H9 (cell line): Measurements from ENCODE around the gene PNPLA2. TPM values are rescaled to one million over a fixed set of nuclear protein-coding genes. Genes with fewer than 3 reads are reported as not detected.
A peak's percentile ranks its signal among the peaks of the same experiment; 100 is the strongest.

Experiments used
- DNase-seq: peaks from one replicate; pipeline ENCODE4 v3.0.0-alpha.2; 2017
- H2AFZ ChIP-seq: one replicate; pipeline ENCODE4 v1.6.1; 2013; ENCODE audit warnings: mild to moderate bottlenecking, low read length, control low read depth, moderate library complexity
- H2AK5ac ChIP-seq: 2 replicates; pipeline ENCODE4 v1.6.1; 2013; ENCODE audit warnings: low read length, control low read depth, mixed read lengths; ENCODE audit not compliant: insufficient read length
- H2BK120ac ChIP-seq: one replicate; pipeline ENCODE4 v1.6.1; 2013; ENCODE audit warnings: low read depth, mild to moderate bottlenecking, low read length, control low read depth, inconsistent platforms; ENCODE audit not compliant: poor library complexity, severe bottlenecking
- H2BK12ac ChIP-seq: 2 replicates; pipeline ENCODE4 v1.6.1; 2013; ENCODE audit warnings: low read length, control low read depth, mixed read lengths, low read depth; ENCODE audit not compliant: insufficient read length
- H2BK15ac ChIP-seq: 2 replicates; pipeline ENCODE4 v1.6.1; 2013; ENCODE audit warnings: low read depth, low read length, control low read depth
- H2BK20ac ChIP-seq: one replicate; pipeline ENCODE4 v1.6.1; 2013; ENCODE audit warnings: low read depth, mild to moderate bottlenecking, low read length, control low read depth, inconsistent platforms; ENCODE audit not compliant: poor library complexity, severe bottlenecking
- H2BK5ac ChIP-seq: 2 replicates; pipeline ENCODE4 v1.6.1; 2013; ENCODE audit warnings: low read length, control low read depth, mixed read lengths; ENCODE audit not compliant: insufficient read length
- H3K14ac ChIP-seq: 2 replicates; pipeline ENCODE4 v1.6.1; 2013; ENCODE audit warnings: low read length, control low read depth; ENCODE audit not compliant: insufficient read depth
- H3K18ac ChIP-seq: 2 replicates; pipeline ENCODE4 v1.6.1; 2013; ENCODE audit warnings: low read depth, mild to moderate bottlenecking, mixed read lengths, low read length, control low read depth; ENCODE audit not compliant: insufficient read length
- H3K23ac ChIP-seq: 2 replicates; pipeline ENCODE4 v1.6.1; 2013; ENCODE audit warnings: low read length, control low read depth, mixed read lengths, low read depth; ENCODE audit not compliant: insufficient read length
- H3K23me2 ChIP-seq: 2 replicates; pipeline ENCODE4 v1.6.1; 2013; ENCODE audit warnings: low read depth, mild to moderate bottlenecking, mixed read lengths, low read length, control low read depth; ENCODE audit not compliant: insufficient read length, poor library complexity, severe bottlenecking
- H3K27ac ChIP-seq: 2 replicates; pipeline ENCODE4 v1.5.1; 2013; ENCODE audit warnings: low read length, control low read depth, mixed read lengths, low read depth; ENCODE audit not compliant: insufficient read length
- H3K27me3 ChIP-seq: 2 replicates; pipeline ENCODE4 v1.6.1; 2013; ENCODE audit warnings: low read length, control low read depth, inconsistent platforms; ENCODE audit not compliant: insufficient read depth
- H3K4ac ChIP-seq: 2 replicates; pipeline ENCODE4 v1.6.1; 2013; ENCODE audit warnings: low read depth, mild to moderate bottlenecking, control low read depth, inconsistent platforms, low read length, moderate library complexity
- H3K4me1 ChIP-seq: 2 replicates; pipeline ENCODE4 v1.6.1; 2013; ENCODE audit warnings: low read length, control low read depth, inconsistent platforms; ENCODE audit not compliant: insufficient read depth
- H3K4me2 ChIP-seq: 2 replicates; pipeline ENCODE4 v1.6.1; 2013; ENCODE audit warnings: low read length, control low read depth, mixed read lengths; ENCODE audit not compliant: insufficient read length, insufficient read depth
- H3K56ac ChIP-seq: 2 replicates; pipeline ENCODE4 v1.6.1; 2013; ENCODE audit warnings: low read depth, mild to moderate bottlenecking, mixed read lengths, low read length, control low read depth; ENCODE audit not compliant: insufficient read length
- H3K79me1 ChIP-seq: 2 replicates; pipeline ENCODE4 v1.6.1; 2013; ENCODE audit warnings: low read depth, mild to moderate bottlenecking, moderate library complexity, low read length, control low read depth, inconsistent platforms; ENCODE audit not compliant: insufficient read depth, poor library complexity, severe bottlenecking
- H3K79me2 ChIP-seq: 2 replicates; pipeline ENCODE4 v1.6.1; 2013; ENCODE audit warnings: low read length, control low read depth, inconsistent platforms; ENCODE audit not compliant: insufficient read depth
- H3K9ac ChIP-seq: 2 replicates; pipeline ENCODE4 v1.6.1; 2013; ENCODE audit warnings: low read length, control low read depth, mixed read lengths; ENCODE audit not compliant: insufficient read length; ENCODE audit errors: extremely low read depth
- H3K9me3 ChIP-seq: one replicate; pipeline ENCODE4 v1.6.1; 2013; ENCODE audit warnings: low read depth, low read length, inconsistent platforms; ENCODE audit not compliant: control insufficient read depth
- H3T11ph ChIP-seq: one replicate; pipeline ENCODE4 v1.6.1; 2013; ENCODE audit warnings: mild to moderate bottlenecking, low read length, control low read depth, inconsistent platforms
- H4K20me1 ChIP-seq: one replicate; pipeline ENCODE4 v1.6.1; 2013; ENCODE audit not compliant: control insufficient read depth, insufficient read length, insufficient read depth
- H4K5ac ChIP-seq: 2 replicates; pipeline ENCODE4 v1.6.1; 2013; ENCODE audit warnings: low read depth, mild to moderate bottlenecking, mixed read lengths, low read length, control low read depth; ENCODE audit not compliant: insufficient read length
- H4K8ac ChIP-seq: replicated peaks from 2 replicates; pipeline ENCODE4 v1.6.1; 2013; ENCODE audit warnings: low read length, control low read depth, mixed read lengths, low read depth; ENCODE audit not compliant: insufficient read length
- H4K91ac ChIP-seq: 2 replicates; pipeline ENCODE4 v1.6.1; 2013; ENCODE audit warnings: low read depth, mild to moderate bottlenecking, moderate library complexity, mixed read lengths, low read length, control low read depth; ENCODE audit not compliant: insufficient read length
- H3K27ac Mint-ChIP-seq, 3 experiments: 2 replicates in 2 of 3; 3 replicates in 1 of 3; pipeline ENCODE4 v1.8.0; 2020 to 2021; ENCODE audit warnings: mixed read lengths in 3 of 3, mild to moderate bottlenecking in 1 of 3, moderate library complexity in 1 of 3
- H3K27me3 Mint-ChIP-seq: 2 replicates; pipeline ENCODE4 v1.8.0; 2021; ENCODE audit warnings: low read depth, mild to moderate bottlenecking, moderate library complexity, mixed read lengths
- H3K36me3 Mint-ChIP-seq, 3 experiments: 2 replicates in 2 of 3; 3 replicates in 1 of 3; pipeline ENCODE4 v1.8.0; 2020 to 2021; ENCODE audit warnings: low read depth in 3 of 3, mixed read lengths in 3 of 3; ENCODE audit not compliant: insufficient read depth in 1 of 3
- H3K4me1 Mint-ChIP-seq, 2 experiments: 2 replicates each; pipeline ENCODE4 v1.8.0; 2020; ENCODE audit warnings: mixed read lengths in 2 of 2
- H3K4me3 Mint-ChIP-seq, 2 experiments: 2 replicates in 1 of 2; 3 replicates in 1 of 2; pipeline ENCODE4 v1.8.0; 2020 to 2021; ENCODE audit warnings: mild to moderate bottlenecking in 2 of 2, mixed read lengths in 2 of 2, moderate library complexity in 1 of 2
- H3K9me3 Mint-ChIP-seq, 2 experiments: 2 replicates in 1 of 2; 3 replicates in 1 of 2; pipeline ENCODE4 v1.8.0; 2020; ENCODE audit warnings: mild to moderate bottlenecking in 2 of 2, mixed read lengths in 2 of 2, moderate library complexity in 1 of 2
- WGBS: extraction: QIAGEN DNeasy Blood & Tissue Kit; methylation state at CpG from one replicate; pipeline ENCODE4 v1.1.7; 2013; ENCODE audit warnings: missing lambda C conversion rate, low lambda C conversion rate, mixed read lengths; ENCODE audit not compliant: insufficient read length; ENCODE audit errors: extremely low coverage; 5-methylcytosine and 5-hydroxymethylcytosine counted together
- total RNA-seq: library from RNA; stranded (reverse); gene quantifications from 2 replicates; pipeline ENCODE4 v1.2.1, GENCODE V29; 2021
- TF ChIP-seq, protein P1 (sequence below): fragments of 200-600 bp; sonication (generic); conservative IDR thresholded peaks from 3 replicates; pipeline ENCODE4 v1.8.0; 2021; ENCODE audit warnings: antibody characterized with exemption, mild to moderate bottlenecking

PNPLA2 gene
- total RNA-seq, 1 experiment from 2014 or later = 67.3 TPM

DNA sequence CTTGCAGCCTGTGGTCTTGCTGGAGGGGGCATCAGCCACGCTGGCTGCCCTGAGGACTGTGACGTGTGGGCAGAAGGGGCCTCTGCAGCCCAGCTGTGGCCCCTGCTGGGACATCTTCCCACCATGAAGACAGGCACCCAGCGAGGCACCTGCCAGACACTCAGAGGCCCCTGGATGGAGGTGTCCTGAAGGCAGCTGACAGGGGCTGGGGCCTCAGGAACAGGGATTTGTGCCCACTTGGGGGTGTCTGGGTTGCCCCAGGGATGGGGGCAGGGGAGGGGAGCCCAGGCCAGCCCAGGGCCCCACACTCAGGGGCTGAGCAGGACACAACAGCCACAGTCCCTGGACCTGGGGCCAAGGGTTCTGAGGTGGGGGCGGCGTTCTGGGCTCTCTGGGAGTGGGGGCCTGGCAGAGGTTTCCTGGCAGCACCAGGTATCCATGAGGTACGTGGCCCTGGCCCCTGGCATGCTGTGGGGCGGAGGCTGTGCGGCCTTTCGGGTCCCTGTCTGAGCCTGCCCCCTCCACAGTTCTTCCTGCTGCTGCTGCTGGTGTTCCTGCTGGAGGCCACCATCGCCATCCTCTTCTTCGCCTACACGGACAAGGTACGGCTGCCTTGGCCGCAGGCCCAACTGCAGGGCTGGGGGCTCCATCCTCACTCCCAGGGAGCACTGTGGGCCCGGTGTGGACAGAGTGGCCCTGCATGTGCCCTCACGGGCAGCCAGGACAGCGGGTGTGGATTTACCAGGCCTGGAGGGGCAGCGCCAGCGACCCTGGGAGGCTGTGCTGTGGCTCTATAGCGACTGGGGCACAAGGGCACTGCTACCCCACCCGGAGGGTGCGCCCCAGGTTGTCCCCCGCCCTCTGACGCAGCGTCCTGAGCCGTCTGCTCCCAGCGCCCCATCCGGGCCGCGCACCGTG lies 45.5 kb downstream of the PNPLA2 start:
- Histone ChIP-seq H3K79me2 (no peaks in the 10 kb centered on the region), H2BK5ac (no peak overlapping the region), H3K14ac (no peak overlapping the region), H3K79me1 (no peaks in the 10 kb centered on the region), H3K27ac (no peak overlapping the region), H3K56ac (no peak overlapping the region), H3K4ac (no peak overlapping the region), H3K4me1 (no peaks in the 10 kb centered on the region; the same call in 1 of the 2 replicates), H3K23ac (no peak overlapping the region), H4K5ac (no peak overlapping the region), H4K20me1 (no peaks in the 10 kb centered on the region), H3K9ac (no peak overlapping the region), H2BK15ac (no peak overlapping the region), H2BK20ac (no peak overlapping the region), H2AFZ (no peak overlapping the region), H3K27me3 (no peaks in the 10 kb centered on the region), H2BK12ac (no peak overlapping the region), H4K8ac (no peak overlapping the region), H3K9me3 (no peaks in the 10 kb centered on the region), H3T11ph (no peak overlapping the region), H2AK5ac (no peak overlapping the region), H3K4me2 (no peak overlapping the region), H3K18ac (no peak overlapping the region), H2BK120ac (no peak overlapping the region), H3K23me2 (no peaks in the 10 kb centered on the region), H4K91ac (no peak overlapping the region)
- H3K4me1 Mint-ChIP-seq = peaks cover 18 to 44% of the 10 kb centered on the region in 2 experiments
- 0 out of 7 replicates have a peak overlapping the region, but pooled peaks of 1 of the 3 experiments have one; percentile 48 for H3K27ac Mint-ChIP-seq
- WGBS = no CpG with 5 or more reads among the region's 31 CpGs
- H3K36me3 Mint-ChIP-seq = peaks cover 3 to 18% (median 15%) of the 10 kb centered on the region in 3 experiments; a peak in 5 of 7 replicates
- TF ChIP-seq, protein P1, sequence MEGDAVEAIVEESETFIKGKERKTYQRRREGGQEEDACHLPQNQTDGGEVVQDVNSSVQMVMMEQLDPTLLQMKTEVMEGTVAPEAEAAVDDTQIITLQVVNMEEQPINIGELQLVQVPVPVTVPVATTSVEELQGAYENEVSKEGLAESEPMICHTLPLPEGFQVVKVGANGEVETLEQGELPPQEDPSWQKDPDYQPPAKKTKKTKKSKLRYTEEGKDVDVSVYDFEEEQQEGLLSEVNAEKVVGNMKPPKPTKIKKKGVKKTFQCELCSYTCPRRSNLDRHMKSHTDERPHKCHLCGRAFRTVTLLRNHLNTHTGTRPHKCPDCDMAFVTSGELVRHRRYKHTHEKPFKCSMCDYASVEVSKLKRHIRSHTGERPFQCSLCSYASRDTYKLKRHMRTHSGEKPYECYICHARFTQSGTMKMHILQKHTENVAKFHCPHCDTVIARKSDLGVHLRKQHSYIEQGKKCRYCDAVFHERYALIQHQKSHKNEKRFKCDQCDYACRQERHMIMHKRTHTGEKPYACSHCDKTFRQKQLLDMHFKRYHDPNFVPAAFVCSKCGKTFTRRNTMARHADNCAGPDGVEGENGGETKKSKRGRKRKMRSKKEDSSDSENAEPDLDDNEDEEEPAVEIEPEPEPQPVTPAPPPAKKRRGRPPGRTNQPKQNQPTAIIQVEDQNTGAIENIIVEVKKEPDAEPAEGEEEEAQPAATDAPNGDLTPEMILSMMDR = no peak
- no peaks in the 10 kb centered on the region for H3K9me3 Mint-ChIP-seq
- H3K27me3 Mint-ChIP-seq = peaks cover 13% of the 10 kb centered on the region
- no peak for DNase-seq
- H3K4me3 Mint-ChIP-seq = no peak overlapping the region; a peak in 1 of 5 replicates
